Activated CD4-positive, alpha-beta memory T cell treated with anti-CD3 and anti-CD28 coated beads for 36 hours (primary cell): ENCODE data around the gene PLPP4. TPM values are rescaled to one million over a fixed set of nuclear protein-coding genes. Genes with fewer than 3 reads are reported as not detected.

ENCODE experiments used
- CTCF ChIA-PET: fragments of 350-600 bp; sonication (Branson Sonifier 250); formaldehyde crosslinking; loops from one replicate; lab custom pipeline; 2021; ENCODE audit warnings: antibody characterized with exemption, inconsistent platforms; lab: Charles Lee
- POLR2A ChIA-PET: fragments of 350-600 bp; sonication (Branson Sonifier 250); formaldehyde crosslinking; loops from one replicate; lab custom pipeline; 2021; ENCODE audit warnings: antibody characterized with exemption; lab: Charles Lee
- DNase-seq: peaks from one replicate; pipeline ENCODE4 v3.0.0-alpha.2; 2020
- H3K27ac Mint-ChIP-seq: one replicate; pipeline ENCODE4 v1.8.0; 2021; ENCODE audit warnings: mixed read lengths
- H3K27me3 Mint-ChIP-seq: one replicate; pipeline ENCODE4 v1.8.0; 2021; ENCODE audit warnings: mixed read lengths
- H3K36me3 Mint-ChIP-seq: one replicate; pipeline ENCODE4 v1.8.0; 2021; ENCODE audit warnings: mixed read lengths
- H3K4me1 Mint-ChIP-seq: one replicate; pipeline ENCODE4 v1.8.0; 2021; ENCODE audit warnings: low read depth, mixed read lengths
- H3K4me3 Mint-ChIP-seq: one replicate; pipeline ENCODE4 v1.8.0; 2021; ENCODE audit warnings: mild to moderate bottlenecking, mixed read lengths
- H3K9me3 Mint-ChIP-seq: one replicate; pipeline ENCODE4 v1.8.0; 2021; ENCODE audit warnings: mixed read lengths
- intact Hi-C: fragments of 100-400 bp; cut with micrococcal nuclease; formaldehyde crosslinking; loops from one replicate; pipeline ENCODE4 v1.15.1; 2023
- total RNA-seq, 2 experiments: library from RNA; stranded (reverse); gene quantifications; one replicate each; pipeline ENCODE4 v1.2.3, GENCODE V29; 2021

The PLPP4 gene
- total RNA-seq, 2 experiments from 2014 or later, result not detected

DNA sequence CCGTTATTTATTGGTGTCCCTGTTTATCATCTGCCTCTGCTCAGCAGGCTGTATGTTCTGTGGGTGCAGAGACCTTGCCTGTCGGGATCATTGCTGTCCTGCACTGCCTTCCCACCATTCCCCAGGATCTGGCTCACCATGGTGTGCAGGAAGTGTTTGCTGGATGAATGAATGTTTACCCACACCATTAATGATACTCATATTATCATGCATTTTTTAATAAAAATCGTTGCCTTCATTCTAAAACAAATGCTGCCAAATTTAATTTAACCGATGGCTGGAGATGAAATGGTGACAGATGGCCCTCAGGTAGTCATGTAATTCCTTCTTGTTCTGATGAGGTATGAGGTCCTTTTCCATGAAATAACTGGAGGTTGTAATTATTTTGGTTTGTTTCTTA is 22.5 kb downstream of the PLPP4 start:
- ChIA-PET CTCF (no interaction called here), POLR2A (no interaction called here)
- Mint-ChIP-seq H3K4me1 (no peaks in the 10 kb centered on the region), H3K9me3 (peaks cover 6% of the 10 kb centered on the region), H3K27ac (no peak overlapping the region), H3K4me3 (no peak overlapping the region), H3K36me3 (no peaks in the 10 kb centered on the region), H3K27me3 (peaks cover 4% of the 10 kb centered on the region)
- intact Hi-C loops, result no loop called here
- no peak for DNase-seq

GRCh38 chr10:120480065-120480600 is 23.1 kb downstream of the PLPP4 start:
- POLR2A ChIA-PET, result no interaction called here
- Mint-ChIP-seq H3K27ac (no peak overlapping the region), H3K36me3 (no peaks in the 10 kb centered on the region), H3K9me3 (peaks cover 6% of the 10 kb centered on the region), H3K4me3 (no peak overlapping the region), H3K27me3 (peaks cover 4% of the 10 kb centered on the region), H3K4me1 (no peaks in the 10 kb centered on the region)
- CTCF ChIA-PET, result no interaction called here
- DNase-seq, result no peak
- intact Hi-C loops, result no loop called here

DNA sequence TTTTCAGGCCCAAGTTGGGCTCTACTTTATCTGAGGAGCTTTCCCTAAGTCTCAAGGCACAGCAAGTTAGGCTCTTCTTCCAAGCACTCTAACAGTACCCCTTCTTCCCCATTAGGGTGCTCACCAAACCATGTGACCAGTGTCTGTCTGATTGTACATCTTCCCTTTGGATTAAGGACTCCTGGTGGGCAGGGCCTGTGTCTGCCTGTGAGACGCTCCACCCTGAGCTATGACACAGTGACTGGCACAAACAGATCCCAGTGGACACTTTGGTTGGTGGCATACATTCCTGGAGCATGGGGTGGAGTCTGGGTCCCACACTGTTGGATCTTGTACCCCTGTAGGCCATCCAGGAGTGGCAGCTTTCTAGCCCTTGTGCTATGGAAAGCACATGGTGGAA is 23.8 kb downstream of the PLPP4 start:
- no peak for DNase-seq
- no peaks in the 10 kb centered on the region for H3K4me1 Mint-ChIP-seq
- no peaks in the 10 kb centered on the region for H3K36me3 Mint-ChIP-seq
- peaks cover 6% of the 10 kb centered on the region for H3K9me3 Mint-ChIP-seq
- POLR2A ChIA-PET, result no interaction called here
- CTCF ChIA-PET, result no interaction called here
- H3K27me3 Mint-ChIP-seq, result peaks cover 4% of the 10 kb centered on the region
- intact Hi-C loops, result no loop called here
- no peak overlapping the region for H3K27ac Mint-ChIP-seq
- no peak overlapping the region for H3K4me3 Mint-ChIP-seq

GRCh38 chr10:120483006-120483405 is 26.0 kb downstream of the PLPP4 start:
- Mint-ChIP-seq H3K27ac (no peak overlapping the region), H3K9me3 (peaks cover 6% of the 10 kb centered on the region), H3K36me3 (no peaks in the 10 kb centered on the region), H3K4me1 (no peaks in the 10 kb centered on the region), H3K4me3 (no peak overlapping the region), H3K27me3 (peaks cover 7% of the 10 kb centered on the region)
- no peak for DNase-seq
- intact Hi-C loops, result no loop called here
- ChIA-PET POLR2A (no interaction called here), CTCF (no interaction called here)

GRCh38 chr10:120483651-120484301 is 26.7 kb downstream of the PLPP4 start:
- Mint-ChIP-seq H3K4me3 (no peak overlapping the region), H3K4me1 (no peaks in the 10 kb centered on the region), H3K27me3 (peaks cover 7% of the 10 kb centered on the region), H3K36me3 (no peaks in the 10 kb centered on the region), H3K27ac (no peak overlapping the region), H3K9me3 (peaks cover 6% of the 10 kb centered on the region)
- intact Hi-C loops, result no loop called here
- DNase-seq, result no peak
- ChIA-PET CTCF (no interaction called here), POLR2A (no interaction called here)

- Mint-ChIP-seq H3K4me1 (no peaks in the 10 kb centered on the region), H3K9me3 (peaks cover 6% of the 10 kb centered on the region), H3K27me3 (peaks cover 3% of the 10 kb centered on the region), H3K36me3 (no peaks in the 10 kb centered on the region), H3K27ac (no peak overlapping the region), H3K4me3 (no peak overlapping the region)
- intact Hi-C loops, result no loop called here
- CTCF ChIA-PET, result no interaction called here
- no peak for DNase-seq
- POLR2A ChIA-PET, result no interaction called here
Measured at GRCh38 chr10:120485946-120486345, 28.9 kb downstream of the PLPP4 start.

GRCh38 chr10:120486671-120487205 is 29.7 kb downstream of the PLPP4 start:
- POLR2A ChIA-PET, result no interaction called here
- intact Hi-C loops, result no loop called here
- no peak overlapping the region for H3K4me3 Mint-ChIP-seq

DNA sequence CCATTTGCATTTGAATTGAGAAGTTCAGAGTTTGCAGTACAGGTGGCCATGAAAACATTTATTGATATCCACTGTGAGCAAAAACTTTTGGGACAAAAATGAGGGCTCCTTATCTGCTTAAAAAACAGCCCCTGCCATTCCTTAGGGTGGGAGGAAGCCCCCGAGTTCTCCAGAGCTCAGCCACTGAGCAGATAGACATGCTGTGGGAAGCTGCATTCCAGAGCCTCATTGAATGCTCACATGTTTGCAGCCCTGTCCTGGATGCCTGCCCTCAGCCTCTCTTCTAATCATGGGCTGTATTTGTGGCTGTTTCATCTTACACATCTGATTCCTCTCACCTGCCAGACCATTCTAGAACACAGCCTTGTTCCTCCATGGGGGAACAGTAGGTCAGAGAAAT is 33.3 kb downstream of the PLPP4 start:
- CTCF ChIA-PET, result no interaction called here
- POLR2A ChIA-PET, result no interaction called here
- Mint-ChIP-seq H3K4me3 (no peak overlapping the region), H3K36me3 (no peaks in the 10 kb centered on the region), H3K27me3 (peaks cover 3% of the 10 kb centered on the region), H3K4me1 (no peaks in the 10 kb centered on the region), H3K9me3 (no peaks in the 10 kb centered on the region), H3K27ac (no peak overlapping the region)
- no peak for DNase-seq
- intact Hi-C loops, result no loop called here

More at GRCh38 chr10:120486671-120487205, 29.7 kb downstream of the PLPP4 start:
- H3K27ac Mint-ChIP-seq, result no peak overlapping the region
- H3K27me3 Mint-ChIP-seq, result peaks cover 3% of the 10 kb centered on the region
- no peak for DNase-seq
- H3K4me1 Mint-ChIP-seq, result no peaks in the 10 kb centered on the region
- H3K9me3 Mint-ChIP-seq, result peaks cover 6% of the 10 kb centered on the region
- no peaks in the 10 kb centered on the region for H3K36me3 Mint-ChIP-seq
- CTCF ChIA-PET, result no interaction called here

DNA sequence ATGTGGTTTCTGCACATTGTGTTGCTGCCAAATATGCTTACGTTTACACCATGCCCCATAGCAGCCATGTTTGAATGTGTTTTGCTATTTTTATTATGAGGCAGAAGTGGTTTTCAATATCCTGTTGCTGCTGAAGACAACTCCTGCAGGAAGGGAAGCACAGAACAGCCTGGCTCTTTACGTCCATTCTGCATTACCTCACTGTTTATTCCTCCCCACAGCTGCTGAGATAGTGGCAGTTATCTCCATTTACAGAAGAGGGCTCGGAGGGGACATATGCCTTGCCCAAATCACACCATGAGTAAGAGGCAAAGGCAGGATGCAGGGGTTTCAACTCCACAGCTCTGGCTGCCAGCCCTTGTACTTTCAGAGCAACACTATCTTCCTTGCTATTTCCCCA is 35.3 kb downstream of the PLPP4 start:
- Mint-ChIP-seq H3K4me1 (no peaks in the 10 kb centered on the region), H3K27ac (no peak overlapping the region), H3K4me3 (no peak overlapping the region), H3K36me3 (no peaks in the 10 kb centered on the region), H3K27me3 (no peaks in the 10 kb centered on the region), H3K9me3 (no peaks in the 10 kb centered on the region)
- intact Hi-C loops, result no loop called here
- ChIA-PET CTCF (no interaction called here), POLR2A (no interaction called here)
- DNase-seq, result no peak

DNA sequence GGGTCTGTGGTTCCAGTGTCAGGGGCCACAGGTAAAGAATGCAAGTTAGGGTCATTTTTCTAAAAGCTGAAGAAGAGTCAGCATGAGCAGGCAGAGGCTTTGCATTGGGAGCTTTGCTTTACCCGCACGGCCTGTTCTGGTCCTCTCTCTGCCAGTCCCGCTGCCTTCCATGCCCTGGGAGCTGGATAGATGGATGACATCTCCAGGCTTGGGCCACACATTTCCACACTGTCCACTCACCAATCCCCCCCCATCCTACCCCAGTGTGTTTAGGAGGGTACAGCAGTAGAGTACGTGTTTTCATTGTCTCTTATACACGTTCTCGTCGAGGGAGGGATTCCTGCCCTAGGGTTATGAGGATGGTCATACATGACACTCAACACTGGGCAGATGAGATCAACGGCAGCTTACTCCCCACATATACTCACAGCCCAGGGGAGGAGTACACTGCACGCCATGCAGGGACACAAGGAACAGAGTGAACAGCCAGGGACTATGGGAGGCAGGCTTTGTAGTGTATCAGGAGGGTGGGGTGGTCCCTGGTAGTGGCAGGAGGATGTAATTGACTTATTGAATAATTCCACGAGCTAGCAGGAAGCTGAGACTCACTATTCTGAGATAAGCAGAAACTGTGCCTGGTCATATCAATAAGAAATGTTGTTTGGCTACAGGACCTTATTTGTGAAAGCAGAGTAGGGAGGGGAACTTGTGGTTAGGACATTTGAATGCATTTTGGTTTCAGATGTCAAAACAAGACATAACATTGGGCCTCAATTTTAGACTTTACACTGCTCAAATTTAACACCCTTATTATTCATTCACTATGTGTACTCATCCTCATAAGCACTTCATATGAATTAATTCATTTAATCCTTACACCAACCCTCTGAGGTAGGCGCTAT is 36.6 kb downstream of the PLPP4 start:
- Mint-ChIP-seq H3K27ac (no peak overlapping the region), H3K4me1 (no peaks in the 10 kb centered on the region), H3K36me3 (no peaks in the 10 kb centered on the region), H3K9me3 (no peaks in the 10 kb centered on the region), H3K27me3 (no peaks in the 10 kb centered on the region), H3K4me3 (no peak overlapping the region)
- no peak for DNase-seq
- CTCF ChIA-PET, result no interaction called here
- intact Hi-C loops, result no loop called here
- POLR2A ChIA-PET, result no interaction called here

DNA sequence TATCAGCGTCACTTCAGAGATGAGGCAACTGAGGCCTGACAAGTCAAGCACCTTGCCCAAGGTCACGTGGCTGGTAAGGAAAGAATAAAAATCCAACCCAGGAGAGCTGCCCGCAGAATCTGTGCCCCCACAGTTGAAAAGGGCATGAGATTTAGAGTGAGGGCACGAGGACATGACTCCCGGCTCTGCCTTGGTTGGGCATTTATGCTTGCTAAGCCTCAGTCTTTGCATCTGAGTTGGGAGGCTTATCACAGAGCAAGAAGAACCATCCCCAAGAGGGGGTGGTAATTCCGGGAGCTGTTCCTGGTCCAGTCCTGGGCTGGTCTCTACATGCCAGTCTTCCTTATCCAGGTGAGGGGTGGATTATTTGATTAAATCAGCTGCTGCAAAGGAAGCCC is 37.3 kb downstream of the PLPP4 start:
- DNase-seq, result no peak
- H3K9me3 Mint-ChIP-seq, result no peaks in the 10 kb centered on the region
- no peak overlapping the region for H3K4me3 Mint-ChIP-seq
- H3K36me3 Mint-ChIP-seq, result no peaks in the 10 kb centered on the region
- no peak overlapping the region for H3K27ac Mint-ChIP-seq
- H3K4me1 Mint-ChIP-seq, result no peaks in the 10 kb centered on the region
- POLR2A ChIA-PET, result no interaction called here
- no peaks in the 10 kb centered on the region for H3K27me3 Mint-ChIP-seq
- CTCF ChIA-PET, result no interaction called here
- intact Hi-C loops, result no loop called here

GRCh38 chr10:120495226-120496009 is 38.4 kb downstream of the PLPP4 start:
- H3K27me3 Mint-ChIP-seq, result no peaks in the 10 kb centered on the region
- H3K4me1 Mint-ChIP-seq, result no peaks in the 10 kb centered on the region
- no peak overlapping the region for H3K4me3 Mint-ChIP-seq
- intact Hi-C loops, result no loop called here
- ChIA-PET POLR2A (no interaction called here), CTCF (no interaction called here)
- DNase-seq, result no peak
- no peaks in the 10 kb centered on the region for H3K36me3 Mint-ChIP-seq
- no peak overlapping the region for H3K27ac Mint-ChIP-seq
- H3K9me3 Mint-ChIP-seq, result no peaks in the 10 kb centered on the region
